ENCODE measurements around the gene MTHFD1L.

The MTHFD1L gene

DNA sequence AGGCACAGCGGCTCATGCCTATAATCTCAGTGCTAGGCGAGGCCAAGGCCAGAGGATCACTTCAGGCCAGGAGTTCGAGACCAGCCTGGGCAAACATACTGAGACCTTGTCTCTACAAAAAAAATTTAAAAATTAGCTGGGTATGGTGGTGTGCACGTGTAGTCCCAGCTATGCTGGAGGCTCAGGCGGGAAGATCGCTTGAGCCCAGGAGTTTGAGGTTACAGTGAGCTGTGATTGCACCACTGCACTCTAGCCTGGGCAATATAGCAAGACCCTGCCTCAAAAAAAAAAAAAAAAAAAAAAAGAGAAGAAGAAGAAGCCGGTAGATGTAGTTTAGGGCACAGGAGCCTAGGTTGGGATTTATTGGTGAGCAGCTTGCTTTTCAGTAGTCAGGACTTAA, 20.7 kb downstream of the MTHFD1L start:
- TF ChIP-seq FOXP2 (optimal IDR thresholded peaks at IDR 0.05; ENCODE audit: borderline replicate concordance, extremely low read depth, extremely low read length, insufficient read depth) (no peak), POLR2AphosphoS5 (IDR thresholded peaks at IDR 0.05; ENCODE audit: low read depth, low read length) (no peak), SIN3A (IDR thresholded peaks at IDR 0.05; ENCODE audit: borderline replicate concordance, insufficient read depth, low read length) (no peak), TAF1 (IDR thresholded peaks at IDR 0.05; ENCODE audit: borderline replicate concordance, insufficient read depth, low read length) (no peak)
- TF ChIP-seq, protein P1, sequence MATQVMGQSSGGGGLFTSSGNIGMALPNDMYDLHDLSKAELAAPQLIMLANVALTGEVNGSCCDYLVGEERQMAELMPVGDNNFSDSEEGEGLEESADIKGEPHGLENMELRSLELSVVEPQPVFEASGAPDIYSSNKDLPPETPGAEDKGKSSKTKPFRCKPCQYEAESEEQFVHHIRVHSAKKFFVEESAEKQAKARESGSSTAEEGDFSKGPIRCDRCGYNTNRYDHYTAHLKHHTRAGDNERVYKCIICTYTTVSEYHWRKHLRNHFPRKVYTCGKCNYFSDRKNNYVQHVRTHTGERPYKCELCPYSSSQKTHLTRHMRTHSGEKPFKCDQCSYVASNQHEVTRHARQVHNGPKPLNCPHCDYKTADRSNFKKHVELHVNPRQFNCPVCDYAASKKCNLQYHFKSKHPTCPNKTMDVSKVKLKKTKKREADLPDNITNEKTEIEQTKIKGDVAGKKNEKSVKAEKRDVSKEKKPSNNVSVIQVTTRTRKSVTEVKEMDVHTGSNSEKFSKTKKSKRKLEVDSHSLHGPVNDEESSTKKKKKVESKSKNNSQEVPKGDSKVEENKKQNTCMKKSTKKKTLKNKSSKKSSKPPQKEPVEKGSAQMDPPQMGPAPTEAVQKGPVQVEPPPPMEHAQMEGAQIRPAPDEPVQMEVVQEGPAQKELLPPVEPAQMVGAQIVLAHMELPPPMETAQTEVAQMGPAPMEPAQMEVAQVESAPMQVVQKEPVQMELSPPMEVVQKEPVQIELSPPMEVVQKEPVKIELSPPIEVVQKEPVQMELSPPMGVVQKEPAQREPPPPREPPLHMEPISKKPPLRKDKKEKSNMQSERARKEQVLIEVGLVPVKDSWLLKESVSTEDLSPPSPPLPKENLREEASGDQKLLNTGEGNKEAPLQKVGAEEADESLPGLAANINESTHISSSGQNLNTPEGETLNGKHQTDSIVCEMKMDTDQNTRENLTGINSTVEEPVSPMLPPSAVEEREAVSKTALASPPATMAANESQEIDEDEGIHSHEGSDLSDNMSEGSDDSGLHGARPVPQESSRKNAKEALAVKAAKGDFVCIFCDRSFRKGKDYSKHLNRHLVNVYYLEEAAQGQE (IDR thresholded peaks at IDR 0.05; ENCODE audit: insufficient read depth in 1 of 2, low read depth in 2 of 2, low read length in 2 of 2) = no peak

DNA sequence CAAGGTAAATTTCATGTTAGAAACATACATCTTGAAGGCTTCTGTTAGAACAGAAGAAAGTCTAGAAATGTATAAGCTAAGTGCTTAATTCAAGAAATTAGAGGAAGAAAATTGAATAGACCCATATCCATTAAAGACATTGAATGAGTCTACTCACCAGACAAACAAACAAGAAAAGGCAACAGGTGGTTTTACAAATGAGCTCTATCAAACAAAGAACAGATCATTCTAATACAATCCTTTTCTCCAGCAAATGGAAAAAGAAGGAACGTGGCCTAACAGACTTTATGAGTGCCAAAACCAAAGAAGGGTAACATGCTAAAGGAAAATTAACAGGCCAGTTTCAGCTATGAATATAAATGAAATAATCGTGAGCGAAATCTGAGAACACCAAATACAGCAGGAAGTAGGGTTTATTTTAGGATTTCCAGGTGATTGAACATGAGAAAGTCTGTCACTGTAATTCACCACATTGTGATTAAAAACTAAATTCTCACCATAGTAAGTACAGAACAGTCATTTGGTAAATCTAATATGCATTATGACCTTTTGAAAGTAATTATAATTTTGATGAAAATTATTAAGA, 22.6 kb downstream of the MTHFD1L start:
- TF ChIP-seq POLR2AphosphoS5 (IDR thresholded peaks at IDR 0.05; ENCODE audit: low read depth, low read length) (no peak), FOXP2 (optimal IDR thresholded peaks at IDR 0.05; ENCODE audit: borderline replicate concordance, extremely low read depth, extremely low read length, insufficient read depth) (no peak), SIN3A (IDR thresholded peaks at IDR 0.05; ENCODE audit: borderline replicate concordance, insufficient read depth, low read length) (no peak), TAF1 (IDR thresholded peaks at IDR 0.05; ENCODE audit: borderline replicate concordance, insufficient read depth, low read length) (no peak)
- TF ChIP-seq, protein P1 (IDR thresholded peaks at IDR 0.05; ENCODE audit: insufficient read depth in 1 of 2, low read depth in 2 of 2, low read length in 2 of 2) = no peak

DNA sequence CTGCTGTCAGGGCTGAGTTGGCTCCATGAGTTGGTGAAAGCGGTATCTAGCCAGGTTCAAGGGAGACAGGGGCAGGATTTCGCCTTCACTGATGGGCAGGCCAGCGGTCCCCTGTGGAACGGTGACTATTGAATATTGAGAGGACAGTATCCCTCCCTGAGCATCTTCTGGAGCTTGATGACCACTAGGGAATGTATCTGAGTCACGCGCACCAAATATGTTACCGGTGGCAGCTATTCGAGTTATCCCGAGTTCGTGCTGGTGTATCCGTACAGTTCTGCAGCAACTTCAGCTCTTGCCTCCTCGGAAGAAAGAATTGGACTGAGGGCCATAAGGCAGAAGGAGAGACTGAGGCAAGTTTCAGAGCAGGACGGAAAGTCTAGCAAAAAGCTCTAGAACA, 24.8 kb downstream of the MTHFD1L start:
- no peak for TF ChIP-seq FOXP2 (optimal IDR thresholded peaks at IDR 0.05; ENCODE audit: borderline replicate concordance, extremely low read depth, extremely low read length, insufficient read depth)
- TF ChIP-seq POLR2AphosphoS5 (IDR thresholded peaks at IDR 0.05; ENCODE audit: low read depth, low read length) = no peak
- TF ChIP-seq, protein P1 (IDR thresholded peaks at IDR 0.05; ENCODE audit: insufficient read depth in 1 of 2, low read depth in 2 of 2, low read length in 2 of 2) = no peak
- TF ChIP-seq SIN3A (IDR thresholded peaks at IDR 0.05; ENCODE audit: borderline replicate concordance, insufficient read depth, low read length) = no peak
- TF ChIP-seq TAF1 (IDR thresholded peaks at IDR 0.05; ENCODE audit: borderline replicate concordance, insufficient read depth, low read length) = no peak

DNA sequence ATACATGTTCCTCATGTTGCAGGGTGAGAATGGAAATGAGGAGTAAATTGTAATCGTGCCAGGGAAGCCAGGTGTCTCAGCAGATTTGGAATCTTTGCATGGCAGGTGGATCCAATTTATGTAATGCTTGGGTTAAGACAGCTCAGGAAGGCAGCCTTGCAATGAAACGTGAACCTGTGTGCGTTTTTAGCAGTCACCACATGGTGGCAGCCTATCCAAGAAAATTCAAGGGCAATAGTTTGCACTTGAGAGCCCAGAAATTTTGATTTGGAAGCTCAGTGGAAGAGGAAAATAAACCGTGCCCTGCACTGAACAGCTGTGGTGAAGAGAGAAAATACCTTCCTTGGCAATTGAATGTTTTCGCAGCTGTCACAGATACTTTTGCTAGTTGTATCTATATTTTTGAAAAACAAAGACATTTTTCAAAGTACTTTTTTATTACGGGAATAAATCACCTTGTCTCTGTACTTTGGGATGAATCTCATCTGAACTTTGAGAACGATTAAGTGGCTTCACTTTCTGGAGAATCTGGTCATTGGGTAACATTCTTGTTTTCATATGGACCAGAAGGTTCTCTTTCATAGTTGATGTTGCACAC, 26.5 kb downstream of the MTHFD1L start:
- no peak for TF ChIP-seq TAF1 (IDR thresholded peaks at IDR 0.05; ENCODE audit: borderline replicate concordance, insufficient read depth, low read length)
- TF ChIP-seq POLR2AphosphoS5 (IDR thresholded peaks at IDR 0.05; ENCODE audit: low read depth, low read length) = no peak
- TF ChIP-seq, protein P1 (IDR thresholded peaks at IDR 0.05; ENCODE audit: insufficient read depth in 1 of 2, low read depth in 2 of 2, low read length in 2 of 2) = no peak
- no peak for TF ChIP-seq FOXP2 (optimal IDR thresholded peaks at IDR 0.05; ENCODE audit: borderline replicate concordance, extremely low read depth, extremely low read length, insufficient read depth)
- TF ChIP-seq SIN3A (IDR thresholded peaks at IDR 0.05; ENCODE audit: borderline replicate concordance, insufficient read depth, low read length) = no peak
